Esophagus muscularis mucosa (tissue), 4 donors: ENCODE results near the gene BPIFB6. TPM values are rescaled to one million over a fixed set of nuclear protein-coding genes. Genes with fewer than 3 reads are reported as not detected.

Experiments used
- DNase-seq: peaks from one replicate; pipeline ENCODE4 v3.0.0-alpha.2; 2017; ENCODE audit errors: extremely low spot score
- H3K27ac ChIP-seq, 4 donors: fragments of 200-600 bp; sonication (generic); replicated peaks in 1 of 4; 1 replicate in 3 of 4; 2 replicates in 1 of 4; pipeline ENCODE4 v1.5.1; 2016 to 2019; ENCODE audit warnings: mild to moderate bottlenecking in 1 of 4
- H3K27me3 ChIP-seq, 4 donors: fragments of 200-600 bp; sonication (generic); one replicate each; pipeline versions ENCODE4 v1.5.1 to v1.6.0; 2016 to 2019
- H3K36me3 ChIP-seq, 4 donors: fragments of 200-600 bp; sonication (generic); one replicate each; pipeline ENCODE4 v1.5.1; 2016 to 2019
- H3K4me1 ChIP-seq, 4 donors: fragments of 200-600 bp; sonication (generic); one replicate each; pipeline ENCODE4 v1.5.1; 2016 to 2019
- H3K4me3 ChIP-seq, 4 donors: fragments of 200-600 bp; sonication (generic); 1 replicate in 2 of 4; 2 replicates in 2 of 4; pipeline ENCODE4 v1.5.1; 2016 to 2019; ENCODE audit warnings: mild to moderate bottlenecking in 4 of 4, moderate library complexity in 1 of 4
- H3K9me3 ChIP-seq, 4 donors: fragments of 200-600 bp; sonication (generic); 1 replicate in 3 of 4; 2 replicates in 1 of 4; pipeline ENCODE4 v1.5.1; 2016 to 2019
- CTCF ChIP-seq, 3 experiments: fragments of 200-600 bp in 2 of 3; fragments of 450-650 bp in 1 of 3; sonication (generic) in 2 of 3; IDR thresholded peaks; one replicate each; pipeline ENCODE4 v1.5.1; 2017 to 2019; ENCODE audit warnings: antibody characterized with exemption in 3 of 3, mild to moderate bottlenecking in 2 of 3, moderate library complexity in 1 of 3
- EP300 ChIP-seq: sonication (generic); formaldehyde crosslinking; IDR thresholded peaks from one replicate; pipeline ENCODE4 v1.6.1; 2017; ENCODE audit warnings: antibody characterized with exemption
- POLR2A ChIP-seq: fragments of 450-650 bp; IDR thresholded peaks from one replicate; pipeline ENCODE4 v1.6.1; 2017; ENCODE audit warnings: antibody characterized with exemption, moderate library complexity, mild to moderate bottlenecking, low read depth
- POLR2AphosphoS5 ChIP-seq, 2 donors: sonication (generic); formaldehyde crosslinking; IDR thresholded peaks; one replicate each; pipeline ENCODE4 v1.6.1; 2017; ENCODE audit warnings: antibody characterized with exemption in 2 of 2
- WGBS: methylation state at CpG from one replicate; pipeline ENCODE4 v1.1.5; 2018; 5-methylcytosine and 5-hydroxymethylcytosine counted together
- intact Hi-C: fragments of 100-400 bp; cut with DNase I; formaldehyde crosslinking; loops from one replicate; pipeline ENCODE4 v1.15.1; 2023
- total RNA-seq, 4 donors: library from RNA; depleted of rRNA; stranded (reverse); fragments of >200 nt; gene quantifications; one replicate each; pipeline versions ENCODE4 v1.1.0 to v1.2.1, GENCODE V29; 2016

The BPIFB6 gene
- total RNA-seq, 4 donors from 2014 or later: not detected

GRCh38 chr20:33059741-33060390 is 28.4 kb downstream of the BPIFB6 start:
- WGBS: 92% methylated on average over 15 of the region's 22 CpGs

DNA sequence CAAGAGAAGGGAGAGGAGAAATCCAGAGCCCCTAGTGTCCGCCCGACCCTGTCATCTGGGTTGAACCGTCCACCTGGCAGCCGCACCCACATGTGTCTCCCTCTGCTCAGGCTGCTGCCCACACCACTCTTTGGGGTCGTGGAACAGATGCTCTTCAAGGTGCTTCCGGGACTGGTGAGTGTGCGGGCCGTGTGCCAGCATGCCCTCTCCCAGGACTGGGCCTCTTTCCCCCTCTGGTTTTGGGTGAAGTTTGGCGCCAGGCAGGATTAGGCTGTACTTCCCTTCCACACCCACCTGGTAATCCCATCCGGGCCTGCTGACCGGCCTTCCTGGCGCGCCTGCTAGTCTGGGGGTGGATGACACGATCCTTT is 30.2 kb downstream of the BPIFB6 start:
- no peak overlapping the region for H3K4me3 ChIP-seq
- WGBS: 78% methylated on average over 9 of the region's 14 CpGs
- no peaks in the 10 kb centered on the region for H3K36me3 ChIP-seq
- H3K27me3 ChIP-seq: peaks cover 0 to 9% (median 0%) of the 10 kb centered on the region in 4 donors
- no peak overlapping the region for H3K27ac ChIP-seq
- H3K9me3 ChIP-seq: no peaks in the 10 kb centered on the region
- TF ChIP-seq CTCF (IDR thresholded peaks at IDR 0.05) (no peak), POLR2AphosphoS5 (IDR thresholded peaks at IDR 0.05) (no peak), EP300 (no peak), POLR2A (no peak)
- intact Hi-C loops: no loop called here
- DNase-seq: no peak
- H3K4me1 ChIP-seq: no peaks in the 10 kb centered on the region

More at GRCh38 chr20:33059741-33060390, 28.4 kb downstream of the BPIFB6 start:
- intact Hi-C loops: no loop called here
- TF ChIP-seq POLR2AphosphoS5 (IDR thresholded peaks at IDR 0.05) (no peak), CTCF (IDR thresholded peaks at IDR 0.05) (no peak), POLR2A (no peak), EP300 (no peak)
- no peaks in the 10 kb centered on the region for H3K4me1 ChIP-seq
- H3K27me3 ChIP-seq: peaks cover 0 to 9% (median 0%) of the 10 kb centered on the region in 4 donors
- H3K4me3 ChIP-seq: no peak overlapping the region
- no peak for DNase-seq
- H3K36me3 ChIP-seq: no peaks in the 10 kb centered on the region
- no peaks in the 10 kb centered on the region for H3K9me3 ChIP-seq
- H3K27ac ChIP-seq: no peak overlapping the region

DNA sequence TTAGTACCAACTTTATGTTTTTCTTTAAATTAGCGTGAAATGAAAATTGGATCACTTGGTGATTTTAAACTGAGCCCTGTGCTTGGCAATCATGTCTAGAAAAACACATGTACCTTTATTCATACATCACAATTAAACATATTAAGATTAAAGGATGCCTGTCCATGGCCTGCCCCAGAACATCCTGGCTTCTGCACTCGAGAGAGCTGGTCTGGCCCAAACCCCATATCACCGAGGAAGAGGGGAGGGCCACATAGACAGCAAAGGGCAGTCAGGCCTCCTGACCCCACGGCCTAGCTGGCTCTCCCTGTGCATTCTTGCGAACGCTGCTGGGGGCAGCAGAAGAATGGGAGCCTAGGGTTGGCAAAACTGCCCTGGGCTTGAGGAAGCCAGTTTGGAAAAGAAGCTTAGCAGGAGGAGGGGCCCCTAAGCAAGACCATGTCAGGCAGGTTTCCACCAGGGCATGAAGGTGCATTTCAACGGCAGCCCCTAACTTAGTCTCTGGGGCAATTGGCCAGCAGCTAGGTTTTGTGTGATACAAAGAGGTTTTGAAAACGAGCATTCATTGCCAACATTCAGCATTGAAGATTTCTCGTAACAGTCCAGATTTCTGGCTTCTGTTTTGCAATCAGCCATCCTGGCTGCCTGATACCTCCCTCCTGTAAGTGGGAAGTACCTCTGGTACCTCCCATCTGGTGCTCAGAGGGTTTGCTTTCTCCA is 30.8 kb downstream of the BPIFB6 start:
- Histone ChIP-seq H3K27me3 (peaks cover 0 to 9% (median 0%) of the 10 kb centered on the region in 4 donors), H3K4me3 (no peak overlapping the region), H3K36me3 (no peaks in the 10 kb centered on the region), H3K27ac (no peak overlapping the region), H3K9me3 (no peaks in the 10 kb centered on the region), H3K4me1 (no peaks in the 10 kb centered on the region)
- no peak for DNase-seq
- intact Hi-C loops: no loop called here
- no peak for TF ChIP-seq POLR2A
- no peak for TF ChIP-seq POLR2AphosphoS5 (IDR thresholded peaks at IDR 0.05)
- no peak for TF ChIP-seq CTCF (IDR thresholded peaks at IDR 0.05)
- TF ChIP-seq EP300: no peak
- 57% methylated on average over 9 of the region's 9 CpGs for WGBS

GRCh38 chr20:33062825-33063149 is 31.3 kb downstream of the BPIFB6 start:
- Histone ChIP-seq H3K4me3 (no peak overlapping the region), H3K36me3 (no peaks in the 10 kb centered on the region), H3K9me3 (no peaks in the 10 kb centered on the region), H3K4me1 (no peaks in the 10 kb centered on the region), H3K27me3 (peaks cover 0 to 9% (median 0%) of the 10 kb centered on the region in 4 donors), H3K27ac (no peak overlapping the region)
- no peak for DNase-seq
- 70% methylated on average over 1 of the region's 1 CpG for WGBS
- intact Hi-C loops: no loop called here
- TF ChIP-seq CTCF (IDR thresholded peaks at IDR 0.05): no peak
- TF ChIP-seq EP300: no peak
- TF ChIP-seq POLR2AphosphoS5 (IDR thresholded peaks at IDR 0.05): no peak
- TF ChIP-seq POLR2A: no peak
